ENCODE measurements around the gene IL17A.

- TF ChIP-seq CTCF (IDR thresholded peaks at IDR 0.05; ENCODE audit: extremely low read depth in 1 of 2, insufficient read depth in 1 of 2, low read depth in 1 of 2, low read length in 2 of 2) (no peak), POLR2A (IDR thresholded peaks at IDR 0.05; ENCODE audit: low read depth, low read length) (no peak), MAX (IDR thresholded peaks at IDR 0.05; ENCODE audit: insufficient read depth, insufficient read length) (no peak), EZH2 (IDR thresholded peaks at IDR 0.05; ENCODE audit: borderline replicate concordance, low read depth, low read length, severe bottlenecking) (no peak), POLR2AphosphoS5 (IDR thresholded peaks at IDR 0.05; ENCODE audit: insufficient read depth, low read depth, low read length) (no peak)
Measured at GRCh38 chr6:52201493-52201892, 15.3 kb downstream of the IL17A start.

All from endothelial cell of umbilical vein (primary cell).